Measurements from ENCODE around the gene PRM3. TPM values are rescaled to one million over a fixed set of nuclear protein-coding genes. Genes with fewer than 3 reads are reported as not detected.
A peak's percentile ranks its signal among the peaks of the same experiment; 100 is the strongest.

The PRM3 gene
- total RNA-seq, 4 donors from 2014 or later, result not detected

DNA sequence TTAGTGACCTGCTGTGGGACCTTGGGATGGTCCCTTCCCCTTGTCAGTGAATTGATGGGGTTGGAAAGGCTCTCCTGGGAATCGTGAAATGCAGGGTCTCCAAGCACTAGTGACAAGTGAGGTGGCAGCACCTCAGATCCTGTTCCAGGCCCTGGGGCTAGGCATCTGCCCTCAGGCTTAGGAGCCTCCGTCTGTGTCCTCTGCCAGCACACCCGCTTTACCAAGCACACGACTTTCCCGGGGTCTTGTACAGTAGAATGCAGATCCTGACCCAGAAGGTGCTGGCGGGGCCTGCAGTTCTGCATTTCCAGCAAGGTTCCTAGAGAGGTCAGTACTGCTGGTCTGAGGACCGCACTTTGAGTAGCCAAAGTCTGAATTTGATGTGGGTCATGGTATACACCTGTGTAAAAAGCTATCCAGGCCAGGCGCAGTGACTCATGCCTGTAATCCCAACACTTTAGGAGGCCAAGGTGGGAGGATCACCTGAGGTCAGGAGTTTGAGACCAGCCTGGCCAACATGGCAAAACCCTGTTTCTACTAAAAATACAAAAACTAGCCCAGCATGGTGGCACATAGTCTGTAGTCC lies 41.0 kb upstream of the PRM3 start:
- Histone ChIP-seq H3K4me1 (peaks cover 0 to 13% (median 10%) of the 10 kb centered on the region in 4 donors), H3K27ac (no peak overlapping the region), H3K4me3 (no peak overlapping the region), H3K36me3 (no peaks in the 10 kb centered on the region), H3K27me3 (no peaks in the 10 kb centered on the region), H3K9me3 (no peaks in the 10 kb centered on the region)
- DNase-seq, result no peak
- in situ Hi-C loops (cut with MboI; ENCODE audit: low pct_ligation_motif_present in 1 of 4, low pct_unique_long_range_greater_than_20kb in 1 of 4, low sequenced_read_pairs in 3 of 4) (no loop called here), intact Hi-C loops (cut with DNase I; ENCODE audit: low total_unique reads) (no loop called here)
- TF ChIP-seq POLR2A (IDR thresholded peaks at IDR 0.05) (no peak), POLR2AphosphoS5 (IDR thresholded peaks at IDR 0.05) (no peak), EP300 (IDR thresholded peaks at IDR 0.05; ENCODE audit: low read depth) (no peak)
- TF ChIP-seq, protein P1, sequence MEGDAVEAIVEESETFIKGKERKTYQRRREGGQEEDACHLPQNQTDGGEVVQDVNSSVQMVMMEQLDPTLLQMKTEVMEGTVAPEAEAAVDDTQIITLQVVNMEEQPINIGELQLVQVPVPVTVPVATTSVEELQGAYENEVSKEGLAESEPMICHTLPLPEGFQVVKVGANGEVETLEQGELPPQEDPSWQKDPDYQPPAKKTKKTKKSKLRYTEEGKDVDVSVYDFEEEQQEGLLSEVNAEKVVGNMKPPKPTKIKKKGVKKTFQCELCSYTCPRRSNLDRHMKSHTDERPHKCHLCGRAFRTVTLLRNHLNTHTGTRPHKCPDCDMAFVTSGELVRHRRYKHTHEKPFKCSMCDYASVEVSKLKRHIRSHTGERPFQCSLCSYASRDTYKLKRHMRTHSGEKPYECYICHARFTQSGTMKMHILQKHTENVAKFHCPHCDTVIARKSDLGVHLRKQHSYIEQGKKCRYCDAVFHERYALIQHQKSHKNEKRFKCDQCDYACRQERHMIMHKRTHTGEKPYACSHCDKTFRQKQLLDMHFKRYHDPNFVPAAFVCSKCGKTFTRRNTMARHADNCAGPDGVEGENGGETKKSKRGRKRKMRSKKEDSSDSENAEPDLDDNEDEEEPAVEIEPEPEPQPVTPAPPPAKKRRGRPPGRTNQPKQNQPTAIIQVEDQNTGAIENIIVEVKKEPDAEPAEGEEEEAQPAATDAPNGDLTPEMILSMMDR (IDR thresholded peaks at IDR 0.05), result no peak
- WGBS, 2 donors (ENCODE audit: low coverage in 1 of 2), result 97% methylated on average over 8 of the region's 8 CpGs; no CpG with 5 or more reads in 1 of the 2 donors

DNA sequence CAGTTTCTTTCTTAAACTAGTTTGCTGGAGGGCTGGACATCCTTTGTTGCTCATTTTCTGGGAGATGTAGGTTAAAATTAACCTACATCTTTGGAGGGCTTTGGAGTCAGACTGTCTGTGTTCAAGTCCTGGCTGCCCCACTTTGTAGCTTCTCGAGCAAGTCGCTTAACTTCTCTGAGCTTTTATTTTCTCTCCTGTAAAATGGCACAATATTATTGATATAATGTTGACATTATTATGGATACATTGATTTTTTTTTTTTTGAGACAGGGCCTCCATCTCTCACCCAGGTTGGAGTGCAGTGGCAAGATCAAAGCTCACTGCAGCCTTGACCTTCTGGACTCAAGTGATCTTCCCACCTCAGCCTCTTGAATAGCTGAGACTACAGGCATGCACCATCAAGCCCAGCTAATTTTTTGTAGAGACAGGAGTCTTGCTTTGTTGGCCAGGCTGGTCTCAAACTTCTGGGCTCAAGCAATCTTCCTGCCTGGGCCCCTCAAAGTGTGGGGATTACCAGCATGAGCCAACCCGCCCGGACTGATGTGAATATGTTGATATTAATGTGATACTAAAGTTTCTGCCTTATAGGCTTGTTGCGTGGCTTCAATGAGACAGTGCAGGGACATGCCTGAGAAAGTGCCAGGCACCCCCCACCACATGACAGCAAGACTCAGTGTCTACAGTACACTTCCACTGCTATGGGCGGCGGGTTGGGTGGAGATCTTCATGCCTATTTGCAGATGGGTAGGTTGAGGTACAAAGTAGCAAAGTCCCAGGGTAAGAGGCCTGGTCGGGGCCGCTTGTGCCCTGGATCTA lies 40.3 kb upstream of the PRM3 start:
- Histone ChIP-seq H3K27me3 (no peaks in the 10 kb centered on the region), H3K4me3 (no peak overlapping the region), H3K4me1 (peaks cover 0 to 13% (median 10%) of the 10 kb centered on the region in 4 donors), H3K36me3 (no peaks in the 10 kb centered on the region), H3K9me3 (no peaks in the 10 kb centered on the region), H3K27ac (no peak overlapping the region)
- intact Hi-C loops (cut with DNase I; ENCODE audit: low total_unique reads), result no loop called here
- WGBS, 2 donors (ENCODE audit: low coverage in 1 of 2), result 96 to 100% methylated on average over 2 to 9 of the region's 9 CpGs
- in situ Hi-C loops (cut with MboI; ENCODE audit: low pct_ligation_motif_present in 1 of 4, low pct_unique_long_range_greater_than_20kb in 1 of 4, low sequenced_read_pairs in 3 of 4), result no loop called here
- no peak for DNase-seq
- TF ChIP-seq EP300 (IDR thresholded peaks at IDR 0.05; ENCODE audit: low read depth) (no peak), POLR2AphosphoS5 (IDR thresholded peaks at IDR 0.05) (no peak), POLR2A (IDR thresholded peaks at IDR 0.05) (no peak)
- TF ChIP-seq, protein P1 (IDR thresholded peaks at IDR 0.05), result no peak

DNA sequence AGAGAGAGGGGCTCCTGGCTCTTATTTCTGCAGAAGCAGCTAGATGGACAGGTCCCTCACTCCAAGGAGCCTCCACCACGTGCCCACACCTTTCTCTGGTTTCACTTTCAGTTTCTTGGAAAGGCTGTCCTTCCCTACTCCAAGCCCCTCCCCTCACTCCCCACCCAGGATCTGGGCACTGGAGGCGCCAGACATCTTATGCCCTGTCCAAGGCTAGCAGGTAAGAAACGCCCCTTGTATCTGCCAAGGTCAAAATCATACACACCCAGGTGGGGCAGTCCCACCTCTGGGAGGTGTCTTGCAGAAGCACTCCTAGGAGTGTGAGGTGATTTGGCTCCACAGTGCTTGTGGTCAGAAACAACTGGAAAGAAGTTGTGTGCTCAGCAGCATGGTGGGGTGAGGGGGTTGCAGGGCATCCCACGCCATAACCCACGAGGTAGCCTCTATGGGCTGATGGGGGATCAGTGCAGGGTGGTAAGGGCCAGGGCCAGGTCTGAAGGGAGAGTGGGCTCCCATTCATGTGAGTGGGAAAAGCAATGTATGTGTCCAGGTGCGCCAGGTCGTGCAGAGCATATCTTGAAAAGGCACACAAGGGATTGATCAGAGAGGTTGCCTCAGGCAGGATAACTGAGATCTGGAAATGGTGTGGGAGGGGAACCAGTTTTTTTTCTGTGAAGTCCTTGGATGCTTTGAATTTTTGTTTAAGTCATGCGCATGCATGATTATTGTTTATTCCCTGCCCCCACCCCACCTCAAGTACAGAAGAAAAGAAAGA lies 39.5 kb upstream of the PRM3 start:
- H3K4me1 ChIP-seq, result peaks cover 0 to 13% (median 10%) of the 10 kb centered on the region in 4 donors
- H3K27me3 ChIP-seq, result no peaks in the 10 kb centered on the region
- peak; percentile 64 for DNase-seq
- WGBS, 2 donors (ENCODE audit: low coverage in 1 of 2), result 71 to 95% methylated on average over 5 to 8 of the region's 8 CpGs
- no peaks in the 10 kb centered on the region for H3K9me3 ChIP-seq
- no peak overlapping the region for H3K4me3 ChIP-seq
- no peaks in the 10 kb centered on the region for H3K36me3 ChIP-seq
- in situ Hi-C loops (cut with MboI; ENCODE audit: low pct_ligation_motif_present in 1 of 4, low pct_unique_long_range_greater_than_20kb in 1 of 4, low sequenced_read_pairs in 3 of 4) (no loop called here), intact Hi-C loops (cut with DNase I; ENCODE audit: low total_unique reads) (no loop called here)
- TF ChIP-seq POLR2AphosphoS5 (IDR thresholded peaks at IDR 0.05) (no peak), POLR2A (IDR thresholded peaks at IDR 0.05) (no peak), EP300 (IDR thresholded peaks at IDR 0.05; ENCODE audit: low read depth) (no peak)
- TF ChIP-seq, protein P1 (IDR thresholded peaks at IDR 0.05), result no peak
- H3K27ac ChIP-seq, result no peak overlapping the region

DNA sequence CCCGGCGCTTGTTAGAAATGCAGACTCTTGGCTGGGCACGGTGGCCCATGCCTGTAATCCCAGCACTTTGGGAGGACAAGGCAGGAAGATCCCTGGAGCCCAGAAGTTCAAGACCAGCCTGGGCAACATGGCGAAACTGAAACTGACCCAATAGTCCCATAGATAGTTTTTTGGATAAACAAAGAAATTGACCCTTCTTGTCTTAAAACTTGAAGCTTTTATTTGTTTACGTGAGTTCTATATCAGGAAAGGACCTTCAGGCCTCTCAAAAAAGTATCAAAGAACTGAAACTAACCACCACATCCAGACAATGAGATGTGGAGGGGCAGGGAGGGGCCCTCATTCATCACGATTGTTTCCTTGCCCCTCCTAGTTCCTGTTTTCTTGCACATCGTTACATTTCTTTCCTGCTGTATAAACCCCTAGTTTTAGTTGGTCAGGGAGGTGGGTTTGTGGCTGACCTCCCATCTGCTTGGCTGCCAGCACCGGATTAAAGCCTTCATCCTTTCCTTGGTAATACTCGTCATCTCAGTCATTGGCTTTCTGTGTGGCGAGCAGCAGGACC lies 37.6 kb upstream of the PRM3 start:
- intact Hi-C loops (cut with DNase I; ENCODE audit: low total_unique reads) (no loop called here), in situ Hi-C loops (cut with MboI; ENCODE audit: low pct_ligation_motif_present in 1 of 4, low pct_unique_long_range_greater_than_20kb in 1 of 4, low sequenced_read_pairs in 3 of 4) (no loop called here)
- no peaks in the 10 kb centered on the region for H3K36me3 ChIP-seq
- no peaks in the 10 kb centered on the region for H3K27me3 ChIP-seq
- no peak for DNase-seq
- TF ChIP-seq, protein P1 (IDR thresholded peaks at IDR 0.05), result no peak
- TF ChIP-seq POLR2A (IDR thresholded peaks at IDR 0.05) (no peak), POLR2AphosphoS5 (IDR thresholded peaks at IDR 0.05) (no peak), EP300 (IDR thresholded peaks at IDR 0.05; ENCODE audit: low read depth) (no peak)
- no peaks in the 10 kb centered on the region for H3K9me3 ChIP-seq
- peak overlapping the region in 2 of 4 donors; percentile 20 to 52 for H3K27ac ChIP-seq
- WGBS, 2 donors (ENCODE audit: low coverage in 1 of 2), result 58 to 80% methylated on average over 1 to 10 of the region's 10 CpGs
- H3K4me1 ChIP-seq, result peaks cover 0 to 13% (median 10%) of the 10 kb centered on the region in 4 donors
- no peak overlapping the region for H3K4me3 ChIP-seq
